Activated CD8-positive, alpha-beta memory T cell treated with anti-CD3 and anti-CD28 coated beads, Interleukin-2, amount 50 U/mL, for 1 hour (primary cell): ENCODE results near the gene MB21D2.

Experiments
- DNase-seq: peaks from one replicate; pipeline ENCODE4 v3.0.0-alpha.2; 2020; ENCODE audit errors: extremely low read depth

The MB21D2 gene

GRCh38 chr3:192923731-192924130 is 6.1 kb upstream of the MB21D2 start:
- DNase-seq: no peak

DNA sequence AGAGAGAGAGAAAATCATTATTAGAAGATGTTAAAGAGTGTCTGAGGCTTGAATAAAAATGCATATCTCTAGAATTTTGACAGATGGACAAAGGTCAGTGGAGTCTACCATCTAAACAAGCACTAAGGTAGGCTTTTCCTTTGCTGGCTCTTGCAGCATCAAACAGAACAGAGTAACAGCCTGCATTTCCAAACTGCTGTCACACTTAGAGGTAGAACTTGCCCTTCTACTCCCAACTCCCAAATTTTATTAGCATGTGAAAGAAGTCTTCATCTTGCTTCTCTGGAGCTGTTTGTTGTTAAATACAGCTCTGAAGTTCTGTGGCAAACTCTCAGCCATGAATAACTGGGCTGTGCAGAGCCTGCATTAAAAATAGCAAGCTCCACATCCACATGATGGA is 4.1 kb upstream of the MB21D2 start:
- no peak for DNase-seq

GRCh38 chr3:192920411-192920810 is 2.8 kb upstream of the MB21D2 start:
- no peak for DNase-seq

DNA sequence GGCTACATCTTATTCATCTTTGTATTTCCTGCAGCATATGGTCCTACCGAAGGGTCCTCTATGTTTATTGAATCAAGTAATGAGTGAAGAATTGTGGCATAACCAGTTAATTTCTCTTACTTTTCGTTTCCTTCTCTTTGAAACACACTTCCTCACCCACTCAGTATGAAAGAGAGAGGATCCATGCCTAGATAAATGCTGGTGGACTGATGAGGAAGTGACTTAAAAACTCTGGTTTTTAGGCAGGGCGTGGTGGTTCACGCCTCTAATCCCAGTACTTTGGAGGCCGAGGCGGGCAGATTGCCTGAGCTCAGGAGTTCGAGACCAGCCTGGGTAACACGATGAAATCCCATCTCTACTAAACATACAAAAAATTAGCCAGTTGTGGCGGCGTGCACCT is 2.2 kb upstream of the MB21D2 start:
- no peak for DNase-seq

- no peak for DNase-seq
Observed at GRCh38 chr3:192918275-192918588, 576 bp upstream of the MB21D2 start.

GRCh38 chr3:192917028-192917403 is 640 bp downstream of the MB21D2 start:
- DNase-seq: no peak

DNA sequence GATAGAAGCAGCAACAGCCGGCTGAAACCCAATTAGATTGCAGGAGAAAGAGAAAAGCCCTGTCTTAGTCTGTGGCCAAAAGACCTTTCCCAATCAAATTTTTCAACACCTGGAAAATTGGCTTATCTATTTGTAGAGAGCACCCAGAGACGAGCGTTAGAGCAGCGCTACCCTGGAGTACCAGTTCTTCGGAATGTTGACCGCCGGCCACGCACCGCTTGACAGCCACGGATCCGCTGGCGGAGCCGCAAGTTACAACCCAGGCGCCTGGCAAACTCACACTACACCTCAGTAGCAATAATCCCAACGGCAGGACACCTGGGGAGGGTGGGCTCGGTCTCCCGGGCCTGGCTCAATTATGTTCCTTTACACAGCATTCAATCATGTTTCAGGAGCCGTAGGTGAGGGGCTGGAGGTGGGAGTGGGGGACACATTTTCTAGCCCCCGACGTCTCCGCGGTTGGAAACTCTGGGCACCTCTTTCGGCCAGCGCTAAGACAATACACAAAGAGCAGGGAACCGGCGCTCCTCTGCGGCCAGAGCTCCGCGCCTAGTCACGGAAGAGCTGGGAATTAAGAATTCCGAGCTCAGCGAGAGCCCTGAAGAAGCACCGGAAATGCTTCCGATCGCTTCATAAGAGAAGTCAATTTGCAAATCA is 1.2 kb downstream of the MB21D2 start:
- DNase-seq: no peak

- no peak for DNase-seq
Observed at GRCh38 chr3:192915722-192916121, 1.9 kb downstream of the MB21D2 start.

DNA sequence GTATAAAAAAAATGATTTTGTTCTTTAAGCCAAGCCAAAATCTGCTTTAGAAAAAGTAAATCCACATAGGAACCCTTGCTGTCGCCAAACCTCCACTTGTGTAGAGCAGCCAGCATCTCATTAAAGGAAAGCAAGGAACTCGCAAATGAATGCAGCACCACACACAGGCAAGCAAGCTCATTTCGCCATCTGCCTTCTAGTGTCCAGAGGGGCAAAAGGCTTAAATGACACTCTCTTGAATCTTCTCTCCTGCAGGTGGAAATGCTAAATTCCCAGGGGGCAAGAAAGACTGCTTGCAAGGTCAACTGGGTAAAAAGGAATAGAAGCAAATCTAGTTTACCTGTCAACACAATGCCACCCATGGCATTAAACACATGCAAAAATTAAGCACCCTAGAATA is 2.4 kb downstream of the MB21D2 start:
- no peak for DNase-seq

DNA sequence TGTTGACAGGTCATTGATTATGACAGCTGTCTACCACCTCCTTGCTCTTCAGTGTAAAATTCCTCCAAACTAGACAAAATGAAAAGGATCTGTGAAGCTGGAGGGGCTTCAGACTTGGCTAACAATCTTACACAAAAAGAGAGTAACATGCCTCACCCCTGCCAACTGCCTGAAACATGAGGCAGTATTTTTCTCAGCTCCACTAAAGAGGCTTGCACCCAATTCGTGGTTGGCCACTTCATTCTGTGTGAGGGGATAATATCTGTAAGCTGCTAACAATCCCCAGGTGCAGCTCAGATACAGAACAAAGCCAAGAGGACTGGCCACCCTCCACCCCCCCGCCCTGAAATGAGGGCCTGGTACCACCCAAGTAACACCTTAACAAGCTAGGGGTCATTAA is 2.8 kb downstream of the MB21D2 start:
- DNase-seq: no peak

- DNase-seq: no peak
Observed at GRCh38 chr3:192913540-192913939, 4.1 kb downstream of the MB21D2 start.

DNA sequence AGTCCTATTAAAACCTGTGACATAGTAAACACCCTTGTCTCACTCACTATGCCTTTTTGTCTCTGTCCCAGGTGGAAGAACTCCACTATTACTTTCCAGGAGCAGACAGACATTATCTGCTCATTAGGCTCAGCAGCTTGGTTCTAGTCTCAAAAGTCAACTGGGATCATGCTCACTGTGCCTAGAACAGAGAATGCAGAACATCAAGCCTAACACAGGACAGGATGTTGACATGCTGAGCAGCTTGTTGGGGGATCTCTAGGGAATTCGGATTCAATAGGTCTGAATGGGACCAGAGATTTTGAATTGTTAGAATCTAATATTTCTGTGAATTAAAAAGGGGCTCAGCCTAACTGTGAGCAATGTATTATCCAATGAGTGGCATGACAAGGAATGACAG is 6.4 kb downstream of the MB21D2 start:
- no peak for DNase-seq

DNA sequence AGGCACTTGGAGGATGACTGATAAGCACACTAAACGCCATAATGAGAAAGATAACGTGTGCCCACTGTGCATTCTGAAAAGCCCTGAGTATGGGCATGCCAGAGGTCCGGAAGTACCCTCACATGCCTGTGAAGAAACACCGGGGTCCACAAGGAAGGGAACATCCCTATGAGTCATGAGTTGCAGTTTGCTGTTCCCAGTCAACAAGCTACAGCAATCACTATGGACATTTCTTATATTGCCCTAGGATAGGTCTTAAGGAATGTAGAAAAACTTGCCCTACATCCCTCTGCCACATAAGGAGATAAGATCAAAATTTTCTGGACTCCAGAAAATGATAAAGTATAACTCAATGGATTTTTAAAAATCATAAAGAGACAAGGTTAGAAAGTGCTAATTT is 9.9 kb downstream of the MB21D2 start:
- DNase-seq: no peak

DNA sequence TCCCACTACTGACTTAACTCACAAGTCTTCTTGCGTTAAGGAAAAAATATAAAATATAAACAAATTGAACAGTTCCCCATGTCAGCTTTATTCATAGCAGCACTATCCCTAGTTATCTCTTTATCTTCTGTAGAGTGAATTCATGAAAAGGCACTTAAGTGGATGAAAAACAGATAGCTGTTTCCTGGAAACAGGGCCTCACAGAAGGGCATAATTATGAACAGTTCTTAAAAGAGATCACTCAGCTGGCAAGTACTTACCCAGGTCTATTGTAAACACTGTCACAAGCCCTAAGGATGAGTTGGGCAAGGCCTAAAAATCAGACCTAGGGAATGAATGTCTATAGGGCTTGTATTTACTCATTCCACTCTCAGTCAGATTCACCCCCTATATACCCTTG is 10.7 kb downstream of the MB21D2 start:
- no peak for DNase-seq

- DNase-seq: no peak
Observed at GRCh38 chr3:192905980-192906678, 11.5 kb downstream of the MB21D2 start.

GRCh38 chr3:192904632-192905289 is 12.9 kb downstream of the MB21D2 start:
- DNase-seq: no peak

GRCh38 chr3:192902549-192902948 is 15.1 kb downstream of the MB21D2 start:
- no peak for DNase-seq

DNA sequence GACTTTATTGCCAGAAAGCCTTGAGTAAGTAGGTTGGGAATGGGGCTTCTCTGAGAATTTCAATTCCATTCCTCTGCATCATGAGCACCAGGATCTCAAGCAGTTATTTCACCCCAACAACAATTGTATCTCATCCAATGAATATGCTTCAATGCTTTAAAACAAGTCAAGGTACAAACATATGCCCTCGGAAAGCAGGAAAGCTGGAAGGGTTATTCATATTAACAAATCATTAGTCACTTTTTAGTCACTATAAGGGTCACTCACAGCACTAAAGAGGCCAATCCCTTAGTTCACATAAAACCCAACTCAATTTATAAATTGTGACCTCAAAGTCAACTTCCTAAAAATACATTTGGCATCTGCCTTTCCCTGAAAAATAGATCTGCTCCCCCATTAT is 16.2 kb downstream of the MB21D2 start:
- DNase-seq: no peak

DNA sequence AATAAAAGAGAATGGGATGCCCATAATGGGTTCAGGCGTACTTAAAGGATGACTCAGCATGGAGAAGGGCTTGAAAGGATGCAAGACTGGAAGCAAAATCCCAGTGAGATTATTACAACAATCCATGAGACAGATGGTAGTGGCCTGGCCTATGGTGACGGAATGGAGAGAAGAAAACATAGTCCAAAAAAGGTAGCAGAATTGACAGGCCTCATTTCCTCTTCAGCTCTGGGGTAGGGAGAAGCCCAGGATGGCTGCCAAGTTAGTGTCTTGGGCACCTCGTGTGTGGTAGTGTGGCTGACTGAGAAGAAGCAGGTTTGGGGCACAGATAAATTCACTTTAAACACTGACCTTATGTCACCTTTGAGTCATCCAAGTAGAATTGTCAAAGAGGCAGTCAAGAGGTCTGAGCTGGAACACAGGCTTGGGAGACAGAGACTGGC is 18.1 kb downstream of the MB21D2 start:
- no peak for DNase-seq

GRCh38 chr3:192897005-192897404 is 20.7 kb downstream of the MB21D2 start:
- no peak for DNase-seq

- DNase-seq: no peak
Observed at GRCh38 chr3:192896208-192896607, 21.4 kb downstream of the MB21D2 start.

GRCh38 chr3:192894676-192895075 is 23.0 kb downstream of the MB21D2 start:
- DNase-seq: no peak

- peak; percentile 2 for DNase-seq
Observed at GRCh38 chr3:192892981-192893700, 24.5 kb downstream of the MB21D2 start.
